Right hindlimb (tissue), 1 donor: Measurements from ENCODE around the gene PDLIM4.
A peak's percentile ranks its signal among the peaks of the same experiment; 100 is the strongest.

ENCODE experiments used
- DNase-seq: peaks from one replicate; pipeline ENCODE4 v3.0.0-alpha.2; 2018

Gene PDLIM4

GRCh38 chr5:132293066-132293991 is 35.8 kb downstream of the PDLIM4 start:
- DNase-seq: peak; percentile 95

- peak; percentile 96 for DNase-seq
Observed at GRCh38 chr5:132293992-132294727, 36.7 kb downstream of the PDLIM4 start, which contains the start of gene SLC22A4. TSS of gene SLC22A4 (plus strand) at chr5:132294394. CDS start at chr5:132294617, 223 bp downstream.

GRCh38 chr5:132294728-132295504 is 37.4 kb downstream of the PDLIM4 start:
- DNase-seq: peak; percentile 52

GRCh38 chr5:132295505-132296411 is 38.3 kb downstream of the PDLIM4 start:
- DNase-seq: no peak

- DNase-seq: no peak
Observed at GRCh38 chr5:132296412-132297016, 39.0 kb downstream of the PDLIM4 start.

- no peak for DNase-seq
Observed at GRCh38 chr5:132297211-132297940, 39.9 kb downstream of the PDLIM4 start.

GRCh38 chr5:132298298-132299212 is 41.1 kb downstream of the PDLIM4 start:
- no peak for DNase-seq

GRCh38 chr5:132299917-132300316 is 42.4 kb downstream of the PDLIM4 start:
- DNase-seq: no peak

- DNase-seq: no peak
Observed at GRCh38 chr5:132300577-132301343, 43.3 kb downstream of the PDLIM4 start.

GRCh38 chr5:132301344-132302271 is 44.1 kb downstream of the PDLIM4 start:
- DNase-seq: no peak

- DNase-seq: no peak
Observed at GRCh38 chr5:132302413-132302812, 44.9 kb downstream of the PDLIM4 start.

- DNase-seq: no peak
Observed at GRCh38 chr5:132303589-132303988, 46.1 kb downstream of the PDLIM4 start.

GRCh38 chr5:132305420-132305819 is 47.9 kb downstream of the PDLIM4 start:
- DNase-seq: no peak

- no peak for DNase-seq
Observed at GRCh38 chr5:132308701-132309100, 51.2 kb downstream of the PDLIM4 start.

GRCh38 chr5:132309679-132310078 is 52.2 kb downstream of the PDLIM4 start:
- no peak for DNase-seq

GRCh38 chr5:132310141-132310834 is 52.8 kb downstream of the PDLIM4 start:
- DNase-seq: no peak

GRCh38 chr5:132313366-132313765 is 55.9 kb downstream of the PDLIM4 start:
- no peak for DNase-seq
